ENCODE measurements around the gene LRMDA. TPM values are rescaled to one million over a fixed set of nuclear protein-coding genes. Genes with fewer than 3 reads are reported as not detected.

The LRMDA gene
- total RNA-seq, 2 experiments from 2014 or later: not detected

GRCh38 chr10:75403144-75403938 is 28.1 kb upstream of the LRMDA start:
- H3K36me3 ChIP-seq (ENCODE audit: insufficient read depth, low read length): no peaks in the 10 kb centered on the region
- CTCF ChIA-PET (ENCODE audit: unreplicated experiment): no interaction called here
- POLR2A ChIA-PET: no interaction called here
- H3K27ac ChIP-seq (ENCODE audit: low read depth, low read length, poor library complexity, severe bottlenecking): no peak overlapping the region
- no peaks in the 10 kb centered on the region for H3K9me3 ChIP-seq (ENCODE audit: low read length)
- H3K4me1 ChIP-seq (ENCODE audit: insufficient read depth, low read length, poor library complexity, severe bottlenecking): no peaks in the 10 kb centered on the region
- no peak overlapping the region for H2AFZ ChIP-seq (ENCODE audit: low read length)
- no peak for DNase-seq (ENCODE audit: low spot score)
- no peak overlapping the region for H3K4me2 ChIP-seq (ENCODE audit: low read length)
- no peaks in the 10 kb centered on the region for H4K20me1 ChIP-seq (ENCODE audit: insufficient read depth, low read length)
- no peaks in the 10 kb centered on the region for H3K79me2 ChIP-seq (ENCODE audit: insufficient read depth, low read depth, low read length)
- H3K4me3 ChIP-seq (ENCODE audit: low read depth, low read length, poor library complexity, severe bottlenecking): no peak overlapping the region
- TF ChIP-seq CTCF (conservative IDR thresholded peaks at IDR 0.05; ENCODE audit: low read length) (no peak), EZH2phosphoT487 (IDR thresholded peaks at IDR 0.05; ENCODE audit: borderline replicate concordance, low read depth, low read length) (no peak)
- no TSS peak for BruUV-seq (replicated peaks)
- H3K9me2 ChIP-seq (ENCODE audit: insufficient read depth, low read length): no peaks in the 10 kb centered on the region
- intact Hi-C loops (cut with micrococcal nuclease; ENCODE audit: unreplicated experiment): no loop called here

- Histone ChIP-seq H3K4me2 (ENCODE audit: low read length) (no peak overlapping the region), H3K4me3 (ENCODE audit: low read depth, low read length, poor library complexity, severe bottlenecking) (no peak overlapping the region), H3K79me2 (ENCODE audit: insufficient read depth, low read depth, low read length) (no peaks in the 10 kb centered on the region), H4K20me1 (ENCODE audit: insufficient read depth, low read length) (no peaks in the 10 kb centered on the region), H3K36me3 (ENCODE audit: insufficient read depth, low read length) (no peaks in the 10 kb centered on the region), H3K9me3 (ENCODE audit: low read length) (no peaks in the 10 kb centered on the region), H2AFZ (ENCODE audit: low read length) (no peak overlapping the region), H3K4me1 (ENCODE audit: insufficient read depth, low read length, poor library complexity, severe bottlenecking) (peaks cover 3% of the 10 kb centered on the region), H3K9me2 (ENCODE audit: insufficient read depth, low read length) (no peaks in the 10 kb centered on the region), H3K27ac (ENCODE audit: low read depth, low read length, poor library complexity, severe bottlenecking) (no peak overlapping the region)
- ChIA-PET POLR2A (no interaction called here), CTCF (ENCODE audit: unreplicated experiment) (no interaction called here)
- no peak for DNase-seq (ENCODE audit: low spot score)
- intact Hi-C loops (cut with micrococcal nuclease; ENCODE audit: unreplicated experiment): no loop called here
- no TSS peak for BruUV-seq (replicated peaks)
- TF ChIP-seq EZH2phosphoT487 (IDR thresholded peaks at IDR 0.05; ENCODE audit: borderline replicate concordance, low read depth, low read length) (no peak), CTCF (conservative IDR thresholded peaks at IDR 0.05; ENCODE audit: low read length) (no peak)
Measured at GRCh38 chr10:75403939-75404814, 27.2 kb upstream of the LRMDA start.

Data from OCI-LY7 (cell line).